Activated CD4-positive, alpha-beta T cell treated with anti-CD3 and anti-CD28 coated beads, Interleukin-10, Interleukin-2, amounts not matched to agents 100 ng/mL and 50 ng/mL, durations not matched to agents 16 hours and 8 hours (primary cell): ENCODE data around the gene MRPL44.

Source experiments
- DNase-seq: peaks from one replicate; pipeline ENCODE4 v3.0.0-alpha.2; 2020

Gene MRPL44

GRCh38 chr2:224011837-224012236, 54.6 kb downstream of the MRPL44 start:
- no peak for DNase-seq

- no peak for DNase-seq
These were observed 57.1 kb downstream of the MRPL44 start for GRCh38 chr2:224014336-224014735.

GRCh38 chr2:224016963-224017362, 59.7 kb downstream of the MRPL44 start:
- no peak for DNase-seq
